ENCODE measurements around the gene AFF1.

AFF1 gene

GRCh38 chr4:86934771-86935565, at the start of gene AFF1:
Gene AFF1, plus strand, starts transcription at chr4:86935011. Its CDS starts 13,523 bp downstream, at chr4:86948534.
- DNase-seq: peak; percentile 89

GRCh38 chr4:86890790-86891189, 44.0 kb upstream of the AFF1 start:
- no peak for DNase-seq

GRCh38 chr4:86891762-86892635, 42.8 kb upstream of the AFF1 start, which contains the start of gene C4orf36:
Gene C4orf36, minus strand, starts transcription at chr4:86892422. Its CDS starts 902 bp downstream, at chr4:86891520.
- DNase-seq: peak; percentile 35

- DNase-seq: no peak
Measured at GRCh38 chr4:86892636-86892960, 42.2 kb upstream of the AFF1 start.

GRCh38 chr4:86893136-86893535, 41.7 kb upstream of the AFF1 start:
- no peak for DNase-seq

GRCh38 chr4:86894455-86894854, 40.4 kb upstream of the AFF1 start:
- no peak for DNase-seq

GRCh38 chr4:86895692-86896488, 38.9 kb upstream of the AFF1 start:
- no peak for DNase-seq

GRCh38 chr4:86896596-86896995, 38.2 kb upstream of the AFF1 start:
- no peak for DNase-seq

- no peak for DNase-seq
Measured at GRCh38 chr4:86898562-86898961, 36.2 kb upstream of the AFF1 start.

- DNase-seq: no peak
Measured at GRCh38 chr4:86901864-86902263, 32.9 kb upstream of the AFF1 start.

GRCh38 chr4:86908251-86908657, 26.6 kb upstream of the AFF1 start:
- no peak for DNase-seq

GRCh38 chr4:86909546-86910295, 25.1 kb upstream of the AFF1 start:
- DNase-seq: no peak

GRCh38 chr4:86910369-86910768, 24.4 kb upstream of the AFF1 start:
- DNase-seq: no peak

- no peak for DNase-seq
Measured at GRCh38 chr4:86910820-86911684, 23.8 kb upstream of the AFF1 start.

- no peak for DNase-seq
Measured at GRCh38 chr4:86916392-86916791, 18.4 kb upstream of the AFF1 start.

GRCh38 chr4:86917212-86918039, 17.4 kb upstream of the AFF1 start:
- no peak for DNase-seq

GRCh38 chr4:86918539-86919072, 16.2 kb upstream of the AFF1 start:
- DNase-seq: no peak

GRCh38 chr4:86919561-86920223, 15.1 kb upstream of the AFF1 start:
- no peak for DNase-seq

- no peak for DNase-seq
Measured at GRCh38 chr4:86921608-86922252, 13.1 kb upstream of the AFF1 start.

All from activated T-cell treated with anti-CD3 and anti-CD28 coated beads, Interleukin-2, amount 50 U/mL, for 1 hour (primary cell).